Measurements from ENCODE around the gene NELFB. TPM values are rescaled to one million over a fixed set of nuclear protein-coding genes. Genes with fewer than 3 reads are reported as not detected.

NELFB gene
- total and polyA plus RNA-seq, 9 of the 15 experiments (the other 6 are each of a cell fraction or from before 2014, with no cell fraction given) = 0.24 to 84.0 (median 29.7) TPM

DNA sequence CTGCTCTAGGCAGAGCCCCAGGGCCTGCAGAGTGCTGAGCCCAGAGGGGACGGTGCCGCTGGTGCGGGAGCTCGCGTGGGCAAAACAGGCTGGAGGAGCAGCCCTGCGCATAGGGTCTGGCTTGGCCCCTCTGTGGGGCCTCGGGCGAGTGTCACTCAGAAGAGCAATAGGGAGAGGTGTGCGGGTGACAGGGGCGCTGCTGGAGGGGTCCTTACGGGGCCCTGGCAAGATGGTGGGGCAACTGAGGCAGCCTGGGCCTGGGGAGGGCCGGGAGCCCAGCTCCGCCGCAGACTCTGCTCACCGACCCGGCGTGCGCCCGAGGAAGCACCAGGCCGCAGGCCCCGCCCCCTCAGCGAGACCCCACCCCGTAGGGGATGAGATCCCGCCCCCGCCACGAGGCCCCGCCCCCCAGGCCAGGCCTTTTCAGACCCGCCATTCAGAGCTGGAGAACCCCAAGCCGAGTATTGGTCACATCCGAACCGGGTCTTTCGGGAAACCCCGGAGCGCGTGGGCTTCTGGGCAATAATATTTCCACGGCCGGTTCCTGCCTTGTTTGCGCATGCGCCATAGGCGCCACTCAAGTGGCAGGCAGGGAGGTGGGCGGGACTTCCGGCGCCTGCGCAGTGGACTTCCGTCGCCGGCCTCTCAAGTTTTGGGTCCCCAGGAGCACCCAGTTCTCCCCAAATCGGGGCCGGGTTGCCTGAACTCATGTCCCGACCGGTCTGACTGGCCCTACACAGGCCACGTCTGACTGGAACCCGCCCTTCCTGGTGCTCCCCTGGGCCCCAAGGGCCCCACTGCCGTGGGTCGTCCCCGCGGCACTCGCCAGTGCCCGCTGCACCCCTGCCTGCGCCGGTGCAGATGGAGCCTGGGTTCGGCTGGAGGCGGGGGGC, 31.8 kb upstream of the NELFB start (continued):
- peak; percentile 96 for TF ChIP-seq ZBTB40 (IDR thresholded peaks at IDR 0.05)
- no peak for TF ChIP-seq ZBTB40 (CRISPR knock-in tag; IDR thresholded peaks at IDR 0.05)
- TF ChIP-seq ZBTB1 (CRISPR knock-in tag; IDR thresholded peaks at IDR 0.05; ENCODE audit: borderline replicate concordance, low read depth) = 0 out of 2 replicates have a peak, but pooled peaks have one; percentile 6
- TF ChIP-seq RUNX1 (IDR thresholded peaks at IDR 0.05; ENCODE audit: low read depth) = 0 out of 2 replicates have a peak, but pooled peaks have one; percentile 56
- TF ChIP-seq PML (IDR thresholded peaks at IDR 0.05; ENCODE audit: low read length) = peak; percentile 51; the same call in 1 of the 2 replicates
- no peak for TF ChIP-seq BRF2 (IDR thresholded peaks at IDR 0.05; ENCODE audit: borderline replicate concordance, insufficient read depth, insufficient read length)
- 0 out of 2 replicates have a peak, but pooled peaks have one; percentile 20 for TF ChIP-seq ZNF780A (CRISPR knock-in tag; IDR thresholded peaks at IDR 0.05)
- TF ChIP-seq ZNF76 (CRISPR knock-in tag; IDR thresholded peaks at IDR 0.05; ENCODE audit: borderline replicate concordance) = no peak
- TF ChIP-seq SUPT5H (IDR thresholded peaks at IDR 0.05) = peak; percentile 83
- TF ChIP-seq E2F6 (IDR thresholded peaks at IDR 0.05; ENCODE audit: borderline replicate concordance in 1 of 2, extremely low read depth in 1 of 2, insufficient read depth in 1 of 2, insufficient read length in 1 of 2, low read depth in 1 of 2, low read length in 1 of 2, poor library complexity in 1 of 2, severe bottlenecking in 1 of 2) = peak in 1 of 2 experiments; percentile 55
- TF ChIP-seq SRSF9 (IDR thresholded peaks at IDR 0.05; ENCODE audit: borderline replicate concordance, low read depth, low read length) = no peak
- TF ChIP-seq TRIM24 (IDR thresholded peaks at IDR 0.05) = peak in 1 of 2 experiments; percentile 81; a peak in 2 of 4 replicates
- no peak for TF ChIP-seq ID3 (CRISPR knock-in tag; IDR thresholded peaks at IDR 0.05)
- 0 out of 2 replicates have a peak, but pooled peaks have one; percentile 32 for TF ChIP-seq ID3 (tag; IDR thresholded peaks at IDR 0.05)
